HUES64 (cell line): ENCODE data around the gene LYVE1.

Experiments used
- H3K27ac ChIP-seq: 2 replicates; pipeline ENCODE4 v1.7.0; 2013; ENCODE audit warnings: low read depth, low read length, inconsistent platforms
- H3K27me3 ChIP-seq: 2 replicates; pipeline ENCODE4 v1.6.1; 2013; ENCODE audit warnings: mild to moderate bottlenecking, low read length; ENCODE audit not compliant: insufficient read depth
- H3K36me3 ChIP-seq: 2 replicates; pipeline ENCODE4 v1.6.1; 2013; ENCODE audit warnings: mild to moderate bottlenecking, low read length; ENCODE audit not compliant: insufficient read depth
- H3K4me1 ChIP-seq: 2 replicates; pipeline ENCODE4 v1.6.1; 2013; ENCODE audit warnings: mild to moderate bottlenecking, low read length, moderate library complexity; ENCODE audit not compliant: insufficient read depth
- H3K4me3 ChIP-seq: 2 replicates; pipeline ENCODE4 v1.5.1; 2013; ENCODE audit warnings: mild to moderate bottlenecking, low read length, moderate library complexity
- H3K9ac ChIP-seq: 2 replicates; pipeline ENCODE4 v1.6.1; 2013; ENCODE audit warnings: mild to moderate bottlenecking, low read depth, low read length
- H3K9me3 ChIP-seq: 2 replicates; pipeline ENCODE4 v1.6.1; 2013; ENCODE audit warnings: low read depth, low read length; ENCODE audit not compliant: insufficient read depth
- WGBS: fragments of 150-250, 120-280 bp; methylation state at CpG from one replicate; pipeline ENCODE4 v1.1.7; 2013; ENCODE audit warnings: missing lambda C conversion rate; 5-methylcytosine and 5-hydroxymethylcytosine counted together

Gene LYVE1

DNA sequence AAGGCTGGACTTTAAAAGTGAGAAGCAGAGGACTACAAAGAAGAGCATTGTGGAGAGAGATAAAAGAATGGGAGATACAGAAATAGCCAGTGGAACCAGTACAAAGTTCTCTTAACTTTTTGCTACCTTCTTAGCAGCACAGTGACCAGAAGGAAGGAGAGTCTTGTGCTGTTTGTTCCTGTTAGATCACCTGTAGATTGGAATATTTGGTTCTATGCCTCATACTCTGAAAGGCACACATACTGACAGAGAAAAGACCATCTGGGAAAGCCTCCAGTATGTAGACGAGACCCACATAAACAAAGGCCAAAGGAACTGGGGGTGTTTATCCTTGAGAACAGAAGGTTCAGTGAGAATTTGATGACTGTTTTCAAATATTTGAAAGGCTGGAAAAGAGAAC lies 46.2 kb downstream of the LYVE1 start:
- WGBS: 92% methylated on average over 1 of the region's 1 CpG
- no peak overlapping the region for H3K9ac ChIP-seq
- H3K36me3 ChIP-seq: peaks cover 59% of the 10 kb centered on the region
- H3K9me3 ChIP-seq: no peaks in the 10 kb centered on the region
- no peaks in the 10 kb centered on the region for H3K27me3 ChIP-seq
- H3K4me1 ChIP-seq: no peaks in the 10 kb centered on the region
- no peak overlapping the region for H3K27ac ChIP-seq
- H3K4me3 ChIP-seq: no peak overlapping the region

DNA sequence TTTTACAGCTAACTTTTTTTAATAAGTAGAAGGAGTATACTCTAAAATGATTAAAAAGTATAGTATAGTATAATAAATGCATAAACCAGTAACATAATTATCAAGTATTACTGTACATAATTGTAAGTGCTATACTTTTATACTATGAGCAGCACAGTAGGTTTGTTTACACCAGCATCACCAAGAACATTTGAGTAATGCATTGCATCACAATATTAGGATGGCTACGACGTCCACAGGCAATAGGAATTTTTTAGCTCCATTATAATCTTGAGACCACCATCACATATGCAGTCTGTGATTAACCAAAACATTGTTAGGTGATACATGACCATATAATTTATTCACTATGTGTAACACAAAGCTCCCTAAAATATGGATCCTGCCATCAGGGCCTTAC lies 47.9 kb downstream of the LYVE1 start:
- Histone ChIP-seq H3K27me3 (no peaks in the 10 kb centered on the region), H3K4me3 (no peak overlapping the region), H3K36me3 (peaks cover 59% of the 10 kb centered on the region), H3K4me1 (no peaks in the 10 kb centered on the region), H3K9me3 (no peaks in the 10 kb centered on the region), H3K9ac (no peak overlapping the region), H3K27ac (no peak overlapping the region)
- WGBS: 91% methylated on average over 2 of the region's 2 CpGs

DNA sequence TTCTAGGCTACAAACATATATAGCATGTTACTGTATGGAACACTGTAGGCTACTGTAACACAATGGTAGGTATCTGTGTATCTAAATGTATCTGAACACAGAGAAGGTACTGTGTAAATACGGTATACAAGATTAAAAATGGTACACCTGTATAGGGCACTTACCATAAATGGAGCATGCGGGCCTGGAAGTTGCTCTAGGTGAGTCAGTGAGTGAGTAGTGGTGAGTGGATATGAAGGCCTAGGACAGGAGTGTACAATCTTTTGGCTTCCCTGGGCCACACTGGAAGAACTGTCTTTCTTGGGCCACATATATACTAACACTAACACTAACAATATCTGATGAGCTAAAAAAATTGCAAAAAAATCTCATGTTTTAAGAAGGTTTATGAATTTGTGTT lies 48.8 kb downstream of the LYVE1 start:
- H3K4me1 ChIP-seq: no peaks in the 10 kb centered on the region
- peaks cover 50% of the 10 kb centered on the region for H3K36me3 ChIP-seq
- no peak overlapping the region for H3K27ac ChIP-seq
- WGBS: 96% methylated on average over 2 of the region's 2 CpGs
- H3K9me3 ChIP-seq: no peaks in the 10 kb centered on the region
- H3K4me3 ChIP-seq: no peak overlapping the region
- no peak overlapping the region for H3K9ac ChIP-seq
- no peaks in the 10 kb centered on the region for H3K27me3 ChIP-seq

DNA sequence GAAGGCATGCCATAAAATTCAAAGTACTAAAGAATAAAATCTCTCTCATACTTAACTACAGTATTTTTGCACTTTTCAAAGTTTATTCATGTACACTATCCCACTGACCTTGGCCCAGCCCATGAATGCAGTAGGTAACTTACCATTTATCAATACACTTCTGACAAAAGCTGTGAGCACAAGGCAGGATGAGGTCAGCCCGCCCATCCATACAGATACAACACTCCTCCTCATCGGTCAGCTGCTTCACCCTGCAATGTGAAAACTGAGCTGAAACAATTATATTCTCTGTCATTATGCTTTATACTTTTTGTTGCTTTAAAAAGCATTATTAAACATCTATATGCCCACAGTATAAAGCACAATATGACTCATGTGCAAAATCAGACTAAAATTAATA lies 49.6 kb downstream of the LYVE1 start:
- H3K27me3 ChIP-seq: no peaks in the 10 kb centered on the region
- H3K27ac ChIP-seq: no peak overlapping the region
- peaks cover 46% of the 10 kb centered on the region for H3K36me3 ChIP-seq
- H3K9me3 ChIP-seq: no peaks in the 10 kb centered on the region
- H3K9ac ChIP-seq: no peak overlapping the region
- H3K4me1 ChIP-seq: no peaks in the 10 kb centered on the region
- WGBS: 92% methylated on average over 2 of the region's 2 CpGs
- H3K4me3 ChIP-seq: no peak overlapping the region

DNA sequence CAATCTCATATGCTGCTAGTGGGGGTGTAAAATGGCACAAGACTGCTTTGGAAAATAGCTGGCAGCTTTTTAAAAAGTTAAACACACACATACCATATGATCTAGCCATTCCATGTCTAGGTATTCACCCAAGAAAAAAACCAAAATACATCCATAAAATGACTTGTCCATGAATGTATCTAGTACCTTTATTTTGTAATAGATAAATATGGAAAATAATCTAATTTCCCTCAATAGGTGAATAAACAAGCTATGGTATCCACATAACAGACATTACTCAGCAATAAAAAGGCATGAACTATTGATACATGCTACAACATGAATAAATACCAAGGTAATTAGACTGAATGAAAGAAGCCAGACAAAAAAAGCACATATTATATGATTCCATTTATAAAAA lies 50.3 kb downstream of the LYVE1 start:
- Histone ChIP-seq H3K36me3 (peaks cover 38% of the 10 kb centered on the region), H3K27ac (no peak overlapping the region), H3K9ac (no peak overlapping the region), H3K27me3 (no peaks in the 10 kb centered on the region), H3K4me3 (no peak overlapping the region), H3K9me3 (no peaks in the 10 kb centered on the region), H3K4me1 (no peaks in the 10 kb centered on the region)

DNA sequence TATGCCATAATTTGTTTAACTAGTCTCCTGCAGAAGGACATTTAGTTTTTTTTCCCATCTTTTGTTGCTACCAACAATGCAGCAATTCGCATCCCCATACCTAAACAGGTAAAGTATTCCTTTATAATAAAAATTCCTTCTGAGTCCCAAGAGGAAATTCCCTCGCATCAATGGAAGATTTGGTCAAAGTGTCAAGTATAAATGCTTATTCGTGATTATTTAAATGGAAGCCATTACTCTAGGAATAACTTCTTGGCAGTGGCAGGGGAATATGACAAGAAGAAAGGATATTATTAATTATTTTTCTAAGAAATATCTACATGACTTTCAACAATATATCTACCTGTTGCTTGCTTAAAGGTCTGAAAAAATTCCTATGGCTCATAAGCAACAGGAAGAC lies 53.0 kb downstream of the LYVE1 start:
- H3K4me3 ChIP-seq: no peak overlapping the region
- peaks cover 16% of the 10 kb centered on the region for H3K36me3 ChIP-seq
- WGBS: 93% methylated on average over 3 of the region's 3 CpGs
- peaks cover 5% of the 10 kb centered on the region for H3K4me1 ChIP-seq
- no peak overlapping the region for H3K27ac ChIP-seq
- no peak overlapping the region for H3K9ac ChIP-seq
- no peaks in the 10 kb centered on the region for H3K27me3 ChIP-seq
- H3K9me3 ChIP-seq: no peaks in the 10 kb centered on the region

DNA sequence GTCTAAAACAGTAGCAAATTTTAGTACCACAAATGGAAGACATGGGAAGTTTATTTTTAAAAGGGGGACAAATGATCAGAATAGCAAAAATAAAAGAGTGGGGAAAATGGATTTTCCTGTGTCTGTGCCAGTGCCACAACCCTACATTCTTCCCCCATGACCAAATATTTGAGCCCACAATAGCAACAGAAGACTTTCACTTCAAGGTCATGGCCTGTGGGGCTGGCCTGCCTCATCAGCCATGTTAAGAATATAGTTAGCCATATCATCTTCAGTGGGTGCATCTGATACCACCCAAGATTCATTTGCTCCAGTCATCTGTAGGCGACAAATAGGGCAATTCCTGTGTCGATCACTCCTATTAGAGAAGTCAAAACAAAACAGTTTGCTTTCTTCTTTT lies 53.8 kb downstream of the LYVE1 start:
- H3K4me1 ChIP-seq: peaks cover 5% of the 10 kb centered on the region
- no peak overlapping the region for H3K27ac ChIP-seq
- no peak overlapping the region for H3K4me3 ChIP-seq
- H3K27me3 ChIP-seq: no peaks in the 10 kb centered on the region
- no peaks in the 10 kb centered on the region for H3K9me3 ChIP-seq
- H3K36me3 ChIP-seq: peaks cover 13% of the 10 kb centered on the region
- WGBS: 100% methylated on average over 2 of the region's 2 CpGs
- no peak overlapping the region for H3K9ac ChIP-seq

DNA sequence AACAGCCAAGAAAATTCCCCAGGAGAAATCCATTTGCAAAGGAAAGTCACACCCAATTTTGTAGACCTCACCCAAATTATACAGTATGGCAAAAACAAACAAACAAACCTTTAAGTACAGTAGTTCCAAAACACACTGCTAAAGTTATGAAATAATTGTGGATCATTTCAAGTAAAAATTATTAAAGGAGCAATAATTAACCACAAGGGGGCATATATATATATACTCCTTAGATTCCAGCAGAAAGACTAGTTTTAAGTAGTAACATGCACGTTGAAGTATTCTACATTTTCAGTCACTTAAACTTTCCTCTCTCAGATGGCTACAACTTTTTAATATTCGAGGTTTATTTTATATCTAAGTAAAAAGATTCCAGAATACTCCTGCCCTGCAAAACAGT lies 54.3 kb downstream of the LYVE1 start:
- Histone ChIP-seq H3K4me1 (peaks cover 5% of the 10 kb centered on the region), H3K4me3 (no peak overlapping the region), H3K36me3 (peaks cover 8% of the 10 kb centered on the region; the same call in 1 of the 2 replicates), H3K27me3 (no peaks in the 10 kb centered on the region), H3K9ac (no peak overlapping the region), H3K27ac (no peak overlapping the region), H3K9me3 (no peaks in the 10 kb centered on the region)
- no CpG with 5 or more reads among the region's 2 CpGs for WGBS

DNA sequence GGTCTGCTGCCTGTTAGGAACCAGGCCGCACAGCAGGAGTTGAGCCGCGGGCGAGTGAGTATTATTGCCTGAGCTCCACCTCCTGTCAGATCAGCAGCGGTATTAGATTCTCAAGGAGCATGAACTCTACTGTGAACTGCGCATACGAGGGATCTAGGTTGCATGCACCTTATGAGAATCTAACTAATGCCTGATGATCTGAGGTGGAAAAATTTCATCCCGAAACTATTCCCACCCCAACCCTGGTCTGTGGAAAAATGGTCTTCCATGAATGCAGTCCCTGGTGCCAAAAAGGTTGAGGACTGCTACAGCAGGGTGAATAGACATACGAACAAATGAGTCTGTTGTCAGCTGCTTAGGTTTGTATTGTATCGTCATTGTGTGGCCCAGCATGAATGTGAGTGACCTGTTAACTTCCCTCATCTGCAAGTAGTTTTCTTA lies 57.3 kb downstream of the LYVE1 start:
- WGBS: 13% methylated on average over 10 of the region's 10 CpGs
- Histone ChIP-seq H3K27me3 (no peaks in the 10 kb centered on the region), H3K4me1 (peaks cover 5% of the 10 kb centered on the region), H3K36me3 (no peaks in the 10 kb centered on the region), H3K27ac (peak overlapping the region; percentile 42; the same call in 1 of the 2 replicates), H3K9ac (no peak overlapping the region), H3K9me3 (no peaks in the 10 kb centered on the region), H3K4me3 (peak overlapping the region; percentile 32)
